Esophagus muscularis mucosa (tissue), 4 donors: ENCODE results near the gene NCAM1.

ENCODE experiments used
- EP300 ChIP-seq: sonication (generic); formaldehyde crosslinking; IDR thresholded peaks from one replicate; pipeline ENCODE4 v1.6.1; 2017; ENCODE audit warnings: antibody characterized with exemption
- POLR2A ChIP-seq: fragments of 450-650 bp; IDR thresholded peaks from one replicate; pipeline ENCODE4 v1.6.1; 2017; ENCODE audit warnings: antibody characterized with exemption, moderate library complexity, mild to moderate bottlenecking, low read depth
- POLR2AphosphoS5 ChIP-seq, 2 donors: sonication (generic); formaldehyde crosslinking; IDR thresholded peaks; one replicate each; pipeline ENCODE4 v1.6.1; 2017; ENCODE audit warnings: antibody characterized with exemption in 2 of 2
- TF ChIP-seq, protein P1 (sequence below), 3 experiments: fragments of 200-600 bp in 2 of 3; fragments of 450-650 bp in 1 of 3; sonication (generic) in 2 of 3; IDR thresholded peaks; one replicate each; pipeline ENCODE4 v1.5.1; 2017 to 2019; ENCODE audit warnings: antibody characterized with exemption in 3 of 3, mild to moderate bottlenecking in 2 of 3, moderate library complexity in 1 of 3

DNA sequence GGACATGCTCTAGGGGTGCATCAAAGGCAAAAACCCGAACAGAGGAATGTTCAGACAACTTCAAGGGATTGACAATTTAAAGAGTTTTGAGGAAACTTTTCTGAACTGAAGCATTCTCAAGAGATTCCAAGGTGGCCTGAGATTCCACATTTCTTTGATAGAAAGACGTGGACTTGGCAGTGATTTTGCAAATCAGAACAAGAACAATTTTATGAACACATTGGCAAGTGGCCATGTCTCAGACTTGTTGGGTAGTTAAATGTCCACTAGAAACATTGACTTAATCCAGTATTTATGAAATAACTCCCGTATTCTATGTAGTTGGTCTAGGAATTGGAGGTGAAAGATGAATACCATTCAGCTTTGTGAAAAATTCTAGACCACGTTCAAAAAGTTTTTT is 13.8 kb downstream of the NCAM1 start:
- TF ChIP-seq, protein P1, sequence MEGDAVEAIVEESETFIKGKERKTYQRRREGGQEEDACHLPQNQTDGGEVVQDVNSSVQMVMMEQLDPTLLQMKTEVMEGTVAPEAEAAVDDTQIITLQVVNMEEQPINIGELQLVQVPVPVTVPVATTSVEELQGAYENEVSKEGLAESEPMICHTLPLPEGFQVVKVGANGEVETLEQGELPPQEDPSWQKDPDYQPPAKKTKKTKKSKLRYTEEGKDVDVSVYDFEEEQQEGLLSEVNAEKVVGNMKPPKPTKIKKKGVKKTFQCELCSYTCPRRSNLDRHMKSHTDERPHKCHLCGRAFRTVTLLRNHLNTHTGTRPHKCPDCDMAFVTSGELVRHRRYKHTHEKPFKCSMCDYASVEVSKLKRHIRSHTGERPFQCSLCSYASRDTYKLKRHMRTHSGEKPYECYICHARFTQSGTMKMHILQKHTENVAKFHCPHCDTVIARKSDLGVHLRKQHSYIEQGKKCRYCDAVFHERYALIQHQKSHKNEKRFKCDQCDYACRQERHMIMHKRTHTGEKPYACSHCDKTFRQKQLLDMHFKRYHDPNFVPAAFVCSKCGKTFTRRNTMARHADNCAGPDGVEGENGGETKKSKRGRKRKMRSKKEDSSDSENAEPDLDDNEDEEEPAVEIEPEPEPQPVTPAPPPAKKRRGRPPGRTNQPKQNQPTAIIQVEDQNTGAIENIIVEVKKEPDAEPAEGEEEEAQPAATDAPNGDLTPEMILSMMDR (IDR thresholded peaks at IDR 0.05), result no peak
- no peak for TF ChIP-seq EP300
- TF ChIP-seq POLR2A, result no peak
- no peak for TF ChIP-seq POLR2AphosphoS5 (IDR thresholded peaks at IDR 0.05)
